ENCODE results near the gene SORT1.

Gene SORT1

DNA sequence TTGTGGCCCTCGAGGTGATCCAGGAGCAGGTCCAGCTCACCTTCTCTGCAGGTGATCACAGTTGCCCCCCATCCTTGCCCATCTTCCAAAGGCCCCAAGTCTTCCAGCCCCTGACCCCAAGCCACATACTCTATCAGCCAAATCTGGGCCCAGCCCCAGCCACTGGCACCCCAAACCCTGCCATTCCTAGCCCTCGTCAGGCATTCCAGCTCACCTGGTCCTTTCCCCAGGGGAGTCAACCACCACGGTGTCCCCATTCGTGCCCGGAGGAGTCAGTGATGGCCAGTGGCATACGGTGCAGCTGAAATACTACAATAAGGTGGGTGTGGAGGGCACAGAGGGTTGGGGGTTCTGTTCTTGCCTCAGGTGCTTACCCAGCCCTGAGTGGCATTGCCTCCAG lies 136.1 kb downstream of the SORT1 start:
- TF ChIP-seq, protein P1, sequence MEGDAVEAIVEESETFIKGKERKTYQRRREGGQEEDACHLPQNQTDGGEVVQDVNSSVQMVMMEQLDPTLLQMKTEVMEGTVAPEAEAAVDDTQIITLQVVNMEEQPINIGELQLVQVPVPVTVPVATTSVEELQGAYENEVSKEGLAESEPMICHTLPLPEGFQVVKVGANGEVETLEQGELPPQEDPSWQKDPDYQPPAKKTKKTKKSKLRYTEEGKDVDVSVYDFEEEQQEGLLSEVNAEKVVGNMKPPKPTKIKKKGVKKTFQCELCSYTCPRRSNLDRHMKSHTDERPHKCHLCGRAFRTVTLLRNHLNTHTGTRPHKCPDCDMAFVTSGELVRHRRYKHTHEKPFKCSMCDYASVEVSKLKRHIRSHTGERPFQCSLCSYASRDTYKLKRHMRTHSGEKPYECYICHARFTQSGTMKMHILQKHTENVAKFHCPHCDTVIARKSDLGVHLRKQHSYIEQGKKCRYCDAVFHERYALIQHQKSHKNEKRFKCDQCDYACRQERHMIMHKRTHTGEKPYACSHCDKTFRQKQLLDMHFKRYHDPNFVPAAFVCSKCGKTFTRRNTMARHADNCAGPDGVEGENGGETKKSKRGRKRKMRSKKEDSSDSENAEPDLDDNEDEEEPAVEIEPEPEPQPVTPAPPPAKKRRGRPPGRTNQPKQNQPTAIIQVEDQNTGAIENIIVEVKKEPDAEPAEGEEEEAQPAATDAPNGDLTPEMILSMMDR (IDR thresholded peaks at IDR 0.05) = no peak
- no peaks in the 10 kb centered on the region for H3K9me3 ChIP-seq
- no peaks in the 10 kb centered on the region for H3K36me3 ChIP-seq
- peaks cover 0 to 5% of the 10 kb centered on the region in 2 experiments for H3K4me1 ChIP-seq (ENCODE audit: control insufficient read depth in 1 of 2, insufficient read depth in 1 of 2, low read depth in 1 of 2, low read length in 1 of 2)
- H3K27ac ChIP-seq = no peak overlapping the region
- peaks cover 15% of the 10 kb centered on the region for H3K27me3 ChIP-seq
- no peak overlapping the region for H3K4me3 ChIP-seq (ENCODE audit: low read depth in 1 of 2, low read length in 1 of 2)

DNA sequence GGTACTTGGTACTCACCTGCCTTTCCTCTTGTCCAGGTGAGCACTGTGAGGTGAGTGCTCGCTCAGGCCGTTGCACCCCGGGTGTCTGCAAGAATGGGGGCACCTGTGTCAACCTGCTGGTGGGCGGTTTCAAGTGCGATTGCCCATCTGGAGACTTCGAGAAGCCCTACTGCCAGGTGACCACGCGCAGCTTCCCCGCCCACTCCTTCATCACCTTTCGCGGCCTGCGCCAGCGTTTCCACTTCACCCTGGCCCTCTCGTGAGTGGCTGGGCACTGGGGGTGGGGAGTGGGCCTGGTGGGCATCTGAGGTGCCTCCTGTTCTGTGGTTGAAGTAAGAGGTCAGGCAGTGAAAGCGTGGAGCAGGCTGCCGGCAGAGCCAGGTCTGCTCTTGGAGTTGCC lies 136.7 kb downstream of the SORT1 start:
- Histone ChIP-seq H3K9me3 (no peaks in the 10 kb centered on the region), H3K4me3 (ENCODE audit: low read depth in 1 of 2, low read length in 1 of 2) (no peak overlapping the region), H3K4me1 (ENCODE audit: control insufficient read depth in 1 of 2, insufficient read depth in 1 of 2, low read depth in 1 of 2, low read length in 1 of 2) (peaks cover 0 to 5% of the 10 kb centered on the region in 2 experiments), H3K27ac (no peak overlapping the region), H3K27me3 (peaks cover 21% of the 10 kb centered on the region), H3K36me3 (no peaks in the 10 kb centered on the region)
- TF ChIP-seq, protein P1 (IDR thresholded peaks at IDR 0.05) = no peak

DNA sequence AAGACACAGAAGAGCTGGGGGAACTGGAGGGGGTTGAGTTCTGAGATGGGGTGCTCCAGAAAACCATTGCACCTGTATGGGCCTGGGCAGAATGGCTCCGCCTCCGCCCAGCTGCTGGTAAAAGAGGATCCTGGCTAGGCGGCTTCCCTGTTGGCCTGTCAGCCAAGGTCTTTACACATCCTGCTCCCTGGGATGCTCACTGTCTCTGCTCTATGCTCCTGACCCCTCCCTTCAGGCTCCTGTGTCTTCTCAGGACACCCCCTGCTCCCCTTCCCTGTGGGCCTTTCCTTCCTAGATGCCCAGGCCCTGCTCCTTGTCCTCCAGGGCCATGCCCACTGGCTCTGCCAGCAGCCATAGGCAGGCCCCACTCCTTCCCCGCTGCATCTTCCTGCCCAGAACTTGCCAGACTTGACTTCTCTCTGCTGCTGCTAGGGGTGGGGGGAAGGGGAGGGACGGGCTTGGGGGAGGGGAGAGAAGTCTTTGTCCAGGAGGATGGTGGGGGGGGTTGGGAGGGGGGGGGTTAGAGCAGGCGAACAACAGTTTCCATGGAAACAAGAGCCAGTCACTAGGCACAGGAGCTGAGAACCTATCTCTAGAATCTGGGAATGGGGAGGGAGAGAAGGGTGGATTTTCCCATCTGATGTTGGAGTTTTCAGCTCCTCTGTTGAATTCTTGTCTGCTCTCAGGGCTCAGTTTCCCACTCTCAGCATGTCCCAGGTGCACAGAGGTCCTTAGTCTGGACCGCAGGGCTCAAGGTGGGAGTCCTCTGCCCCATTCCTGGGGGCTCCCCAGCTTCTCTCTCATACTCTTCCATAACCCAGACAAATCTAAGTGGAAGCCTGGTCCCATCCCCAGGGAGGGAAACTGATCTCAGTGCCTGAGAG lies 137.8 kb downstream of the SORT1 start:
- H3K27ac ChIP-seq = no peak overlapping the region
- peaks cover 0 to 5% of the 10 kb centered on the region in 2 experiments for H3K4me1 ChIP-seq (ENCODE audit: control insufficient read depth in 1 of 2, insufficient read depth in 1 of 2, low read depth in 1 of 2, low read length in 1 of 2)
- H3K36me3 ChIP-seq = no peaks in the 10 kb centered on the region

More for the DNA sequence above, 137.8 kb downstream of the SORT1 start:
- TF ChIP-seq, protein P1 (IDR thresholded peaks at IDR 0.05) = no peak
- no peak overlapping the region for H3K4me3 ChIP-seq (ENCODE audit: low read depth in 1 of 2, low read length in 1 of 2)
- peaks cover 32% of the 10 kb centered on the region for H3K27me3 ChIP-seq
- H3K9me3 ChIP-seq = no peaks in the 10 kb centered on the region
